Measurements from ENCODE around the gene BACH1. TPM values are rescaled to one million over a fixed set of nuclear protein-coding genes. Genes with fewer than 3 reads are reported as not detected.

The BACH1 gene
- total RNA-seq, 2 experiments from 2014 or later, result 18.6 to 38.4 TPM

- Histone ChIP-seq H2AFZ (ENCODE audit: low read length) (no peak overlapping the region), H3K9me3 (ENCODE audit: low read length) (no peaks in the 10 kb centered on the region), H3K4me2 (ENCODE audit: low read length) (no peak overlapping the region), H4K20me1 (ENCODE audit: insufficient read depth, low read length) (no peaks in the 10 kb centered on the region), H3K4me1 (ENCODE audit: insufficient read depth, low read length, poor library complexity, severe bottlenecking) (peaks cover 15% of the 10 kb centered on the region), H3K9me2 (ENCODE audit: insufficient read depth, low read length) (no peaks in the 10 kb centered on the region), H3K27ac (ENCODE audit: low read depth, low read length, poor library complexity, severe bottlenecking) (no peak overlapping the region), H3K4me3 (ENCODE audit: low read depth, low read length, poor library complexity, severe bottlenecking) (no peak overlapping the region), H3K36me3 (ENCODE audit: insufficient read depth, low read length) (no peaks in the 10 kb centered on the region), H3K79me2 (ENCODE audit: insufficient read depth, low read depth, low read length) (no peaks in the 10 kb centered on the region)
- no TSS peak for BruUV-seq (replicated peaks)
- CTCF ChIA-PET (ENCODE audit: unreplicated experiment), result interaction anchor here (1.1 kb wide), 1 partner anchor 10 kb away, joined by 3 read pairs; no protein-coding TSS in a partner anchor
- POLR2A ChIA-PET, result interaction anchor here (0.6 to 2.4 kb wide), 9 partner anchors 10 to 216 kb away, joined by 3 to 10 read pairs (median 4); no protein-coding TSS in a partner anchor
- DNase-seq (ENCODE audit: low spot score), result no peak
- intact Hi-C loops (cut with micrococcal nuclease; ENCODE audit: unreplicated experiment), result loop anchor here (10.0 kb wide), 1 partner anchor 295 kb away; the partner anchor contains the start of gene LTN1
- no peak for TF ChIP-seq EZH2phosphoT487 (IDR thresholded peaks at IDR 0.05; ENCODE audit: borderline replicate concordance, low read depth, low read length)
- no peak for TF ChIP-seq CTCF (conservative IDR thresholded peaks at IDR 0.05; ENCODE audit: low read length)
Measured at GRCh38 chr21:29290240-29290639, 8.5 kb upstream of the BACH1 start.

- Histone ChIP-seq H4K20me1 (ENCODE audit: insufficient read depth, low read length) (no peaks in the 10 kb centered on the region), H3K9me2 (ENCODE audit: insufficient read depth, low read length) (no peaks in the 10 kb centered on the region), H3K36me3 (ENCODE audit: insufficient read depth, low read length) (no peaks in the 10 kb centered on the region), H2AFZ (ENCODE audit: low read length) (peak overlapping the region; percentile 24; the same call in 1 of the 2 replicates), H3K4me3 (ENCODE audit: low read depth, low read length, poor library complexity, severe bottlenecking) (no peak overlapping the region), H3K79me2 (ENCODE audit: insufficient read depth, low read depth, low read length) (no peaks in the 10 kb centered on the region), H3K4me2 (ENCODE audit: low read length) (peak overlapping the region; percentile 62), H3K4me1 (ENCODE audit: insufficient read depth, low read length, poor library complexity, severe bottlenecking) (peaks cover 24% of the 10 kb centered on the region), H3K9me3 (ENCODE audit: low read length) (no peaks in the 10 kb centered on the region), H3K27ac (ENCODE audit: low read depth, low read length, poor library complexity, severe bottlenecking) (peak overlapping the region; percentile 36)
- ChIA-PET CTCF (ENCODE audit: unreplicated experiment) (no interaction called here), POLR2A (interaction anchor here (0.5 to 1.6 kb wide), 7 partner anchors 10 to 176 kb away, joined by 3 to 13 read pairs (median 3); no protein-coding TSS in a partner anchor)
- TF ChIP-seq EZH2phosphoT487 (IDR thresholded peaks at IDR 0.05; ENCODE audit: borderline replicate concordance, low read depth, low read length) (no peak), CTCF (conservative IDR thresholded peaks at IDR 0.05; ENCODE audit: low read length) (no peak)
- intact Hi-C loops (cut with micrococcal nuclease; ENCODE audit: unreplicated experiment), result loop anchor here (10.0 kb wide), 1 partner anchor 299 kb away; the partner anchor contains the start of gene LTN1
- BruUV-seq (replicated peaks), result no TSS peak
- DNase-seq (ENCODE audit: low spot score), result peak; percentile 94
Measured at GRCh38 chr21:29293495-29293894, 5.2 kb upstream of the BACH1 start.

- Histone ChIP-seq H3K4me1 (ENCODE audit: insufficient read depth, low read length, poor library complexity, severe bottlenecking) (peaks cover 30% of the 10 kb centered on the region), H3K79me2 (ENCODE audit: insufficient read depth, low read depth, low read length) (peaks cover 9% of the 10 kb centered on the region; the same call in 1 of the 2 replicates), H3K4me3 (ENCODE audit: low read depth, low read length, poor library complexity, severe bottlenecking) (no peak overlapping the region), H3K36me3 (ENCODE audit: insufficient read depth, low read length) (no peaks in the 10 kb centered on the region), H3K9me2 (ENCODE audit: insufficient read depth, low read length) (no peaks in the 10 kb centered on the region), H2AFZ (ENCODE audit: low read length) (no peak overlapping the region), H3K27ac (ENCODE audit: low read depth, low read length, poor library complexity, severe bottlenecking) (no peak overlapping the region), H3K4me2 (ENCODE audit: low read length) (no peak overlapping the region), H4K20me1 (ENCODE audit: insufficient read depth, low read length) (peaks cover 6% of the 10 kb centered on the region; the same call in 1 of the 2 replicates), H3K9me3 (ENCODE audit: low read length) (no peaks in the 10 kb centered on the region)
- intact Hi-C loops (cut with micrococcal nuclease; ENCODE audit: unreplicated experiment), result loop anchor here (5.0 to 10.0 kb wide), 3 partner anchors 173 to 300 kb away; partner anchors contain the start of gene LTN1
- POLR2A ChIA-PET, result interaction anchor here (0.7 to 1.6 kb wide), 6 partner anchors 8 to 368 kb away, joined by 3 to 13 read pairs (median 4); no protein-coding TSS in a partner anchor
- no TSS peak for BruUV-seq (replicated peaks)
- no peak for DNase-seq (ENCODE audit: low spot score)
- CTCF ChIA-PET (ENCODE audit: unreplicated experiment), result no interaction called here
- no peak for TF ChIP-seq CTCF (conservative IDR thresholded peaks at IDR 0.05; ENCODE audit: low read length)
- no peak for TF ChIP-seq EZH2phosphoT487 (IDR thresholded peaks at IDR 0.05; ENCODE audit: borderline replicate concordance, low read depth, low read length)
Measured at GRCh38 chr21:29295066-29295650, 3.6 kb upstream of the BACH1 start.

All from OCI-LY7 (cell line).